K562 (cell line): Measurements from ENCODE around the gene PDCD5. TPM values are rescaled to one million over a fixed set of nuclear protein-coding genes. Genes with fewer than 3 reads are reported as not detected.

Source experiments
- ATAC-seq: fragments of 200-7000 bp; cut with Tn5 transposase; 3 replicates; pipeline ENCODE4 v1.9.1; 2020; ENCODE audit warnings: moderate library complexity
- BruUV-seq: library from RNA; stranded (reverse); fragments of 400-500 nt; replicated peaks from 2 replicates; lab custom pipeline; 2021; lab: Mats Ljungman, UMichigan
- CTCF ChIA-PET: fragments of 300-600 bp; formaldehyde crosslinking; extraction: SDS; loops from one replicate; lab custom pipeline; 2021; ENCODE audit warnings: low intra/inter-chr PET ratio; lab: Yijun Ruan, JAX
- POLR2A ChIA-PET: fragments of 300-600, 350-650 bp; sonication (Branson Sonifier 250); formaldehyde crosslinking; extraction: SDS; loops from one replicate; lab custom pipeline; 2021; ENCODE audit warnings: antibody characterized with exemption, inconsistent platforms; lab: Yijun Ruan, JAX
- DNase-seq, 4 experiments: peaks; one replicate each; pipeline versions ENCODE4 v3.0.0 to v3.0.0-alpha.2; 2011 to 2018; ENCODE audit warnings: low spot score in 3 of 4, mixed read lengths in 3 of 4; ENCODE audit errors: extremely low read depth in 1 of 4
- FAIRE-seq: peaks from 2 replicates; lab custom pipeline; 2011; peaks lifted over from hg19 to GRCh38; lab: Jason Lieb, UNC
- H2AFZ ChIP-seq: 2 replicates; pipeline ENCODE4 v1.6.0; 2011; ENCODE audit warnings: low read depth, low read length, control low read depth, inconsistent platforms
- H3K27ac ChIP-seq: fragments of 200-600 bp; 3 replicates; pipeline ENCODE4 v1.8.0; 2011; ENCODE audit warnings: low read depth, mild to moderate bottlenecking, control low read depth, inconsistent platforms, low read length, moderate library complexity, mixed read lengths; ENCODE audit errors: extremely low read depth
- H3K27me3 ChIP-seq, 2 experiments: fragments of 300-600 bp in 1 of 2; 2 replicates in 1 of 2; 3 replicates in 1 of 2; pipeline versions ENCODE4 v1.6.0 to v1.8.0; 2011; ENCODE audit warnings: inconsistent platforms in 2 of 2, low read length in 2 of 2, mild to moderate bottlenecking in 1 of 2, mixed read lengths in 1 of 2, moderate library complexity in 1 of 2; ENCODE audit not compliant: control insufficient read depth in 2 of 2, insufficient read depth in 2 of 2
- H3K36me3 ChIP-seq: fragments of 300-600 bp; 3 replicates; pipeline ENCODE4 v1.8.0; 2011; ENCODE audit warnings: mild to moderate bottlenecking, low read length, inconsistent platforms; ENCODE audit not compliant: control insufficient read depth, insufficient read depth
- H3K4me1 ChIP-seq, 2 experiments: fragments of 200-600 bp in 1 of 2; replicated peaks in 1 of 2; 2 replicates in 1 of 2; 3 replicates in 1 of 2; pipeline versions ENCODE4 v1.5.1 to v1.8.0; 2011; ENCODE audit warnings: inconsistent platforms in 2 of 2, low read length in 2 of 2, mild to moderate bottlenecking in 1 of 2, mixed read lengths in 1 of 2, moderate library complexity in 1 of 2; ENCODE audit not compliant: control insufficient read depth in 2 of 2, insufficient read depth in 2 of 2
- H3K4me2 ChIP-seq: 2 replicates; pipeline ENCODE4 v1.6.1; 2011; ENCODE audit warnings: low read length, control low read depth, inconsistent platforms, mixed read lengths; ENCODE audit not compliant: insufficient read depth
- H3K4me3 ChIP-seq: fragments of 200-600 bp; sonication (generic), shearing (Covaris generic); 2 replicates; pipeline ENCODE4 v1.5.1; 2016; ENCODE audit warnings: control low read depth, inconsistent platforms
- H3K79me2 ChIP-seq: fragments of 200-600 bp; 3 replicates; pipeline ENCODE4 v1.8.0; 2011; ENCODE audit warnings: low read length, inconsistent platforms; ENCODE audit not compliant: control insufficient read depth, insufficient read depth
- H3K9ac ChIP-seq, 2 experiments: 2 replicates each; pipeline versions ENCODE4 v1.6.0 to v1.6.1; 2011; ENCODE audit warnings: low read depth in 2 of 2, low read length in 2 of 2, control low read depth in 1 of 2, inconsistent platforms in 1 of 2, mild to moderate bottlenecking in 1 of 2, mixed read lengths in 1 of 2; ENCODE audit not compliant: insufficient read depth in 1 of 2
- H3K9me1 ChIP-seq: one replicate; pipeline ENCODE4 v1.6.0; 2011; ENCODE audit warnings: inconsistent platforms, mild to moderate bottlenecking, low read length, moderate library complexity; ENCODE audit not compliant: control insufficient read depth, insufficient read depth
- H3K9me3 ChIP-seq: replicated peaks from 2 replicates; pipeline ENCODE4 v1.5.1; 2011; ENCODE audit warnings: low read depth, low read length, inconsistent platforms; ENCODE audit not compliant: control insufficient read depth, insufficient read depth
- H4K20me1 ChIP-seq: replicated peaks from 2 replicates; pipeline ENCODE4 v1.6.1; 2011; ENCODE audit warnings: low read length, inconsistent platforms, mixed read lengths; ENCODE audit not compliant: control insufficient read depth, insufficient read depth
- ARID2 ChIP-seq: fragments of 450-650 bp; IDR thresholded peaks from 2 replicates; pipeline ENCODE4 v1.6.1; 2017; ENCODE audit warnings: antibody characterized with exemption, mild to moderate bottlenecking
- CTCF ChIP-seq, 3 experiments: IDR thresholded peaks in 2 of 3; conservative IDR thresholded peaks in 1 of 3; 2 replicates each; pipeline ENCODE4 v1.5.1; 2011 to 2012; ENCODE audit warnings: low read length in 3 of 3, mild to moderate bottlenecking in 3 of 3, control low read depth in 2 of 3, improper control_type of control experiment in 1 of 3, inconsistent platforms in 1 of 3, low read depth in 1 of 3, mixed read lengths in 1 of 3, moderate library complexity in 1 of 3; ENCODE audit not compliant: insufficient read depth in 2 of 3
- FUS ChIP-seq: fragments of 200-400 bp; formaldehyde crosslinking; optimal IDR thresholded peaks from 2 replicates; pipeline ENCODE3; 2017; ENCODE audit warnings: low read depth, low read length
- MTA1 ChIP-seq: fragments of 450-650 bp; IDR thresholded peaks from 2 replicates; pipeline ENCODE4 v1.6.1; 2017; ENCODE audit warnings: borderline replicate concordance
- PRPF4 ChIP-seq: fragments of 200-400 bp; formaldehyde crosslinking; IDR thresholded peaks from one replicate; pipeline ENCODE4 v1.6.1; 2017; ENCODE audit warnings: low read length, low read depth, mild to moderate bottlenecking; ENCODE audit not compliant: insufficient read depth, poor library complexity, severe bottlenecking
- SMC3 ChIP-seq: conservative IDR thresholded peaks from 2 replicates; pipeline ENCODE4 v1.6.1; 2011; ENCODE audit warnings: low read depth, low read length, improper control_type of control experiment; ENCODE audit not compliant: insufficient read depth
- STAG1 ChIP-seq: sonication (generic); formaldehyde crosslinking; IDR thresholded peaks from 2 replicates; pipeline ENCODE4 v1.5.0; 2020; ENCODE audit warnings: missing genetic modification reagents, borderline replicate concordance
- TBL1XR1 ChIP-seq, 2 experiments: IDR thresholded peaks; 2 replicates each; pipeline ENCODE4 v1.6.1; 2012; ENCODE audit warnings: improper control_type of control experiment in 2 of 2, low read length in 2 of 2, mild to moderate bottlenecking in 1 of 2
- U2AF1 ChIP-seq: fragments of 200-400 bp; formaldehyde crosslinking; optimal IDR thresholded peaks from 2 replicates; pipeline ENCODE3; 2017; ENCODE audit warnings: mild to moderate bottlenecking, low read depth, low read length, moderate library complexity
- ZNF212 ChIP-seq: fragments of 450-650 bp; formaldehyde crosslinking; IDR thresholded peaks from 2 replicates; pipeline ENCODE4 v1.4.0; 2020; ENCODE audit warnings: mild to moderate bottlenecking
- ZNF561 ChIP-seq: fragments of 450-650 bp; formaldehyde crosslinking; conservative IDR thresholded peaks from 2 replicates; pipeline ENCODE4 v1.4.0; 2020; ENCODE audit warnings: mild to moderate bottlenecking, moderate library complexity
- WGBS: fragments of 100-300 bp; shearing (Covaris generic); methylation state at CpG from one replicate; pipeline ENCODE4 v1.1.6; 2016; ENCODE audit warnings: low coverage, mixed read lengths; ENCODE audit not compliant: insufficient coverage; ENCODE audit errors: missing lambda C conversion rate; 5-methylcytosine and 5-hydroxymethylcytosine counted together
- in situ Hi-C: fragments of 300-500 bp; cut with MboI; formaldehyde crosslinking; loops from 4 replicates; pipeline ENCODE4 v1.15.0; 2018; ENCODE audit warnings: inconsistent platforms, mixed read lengths
- intact Hi-C: fragments of 100-400 bp; cut with micrococcal nuclease; formaldehyde crosslinking; loops from 2 replicates; pipeline ENCODE4 v1.14.2; 2022
- polyA plus RNA-seq, 8 experiments: library from polyadenylated mRNA; depleted of rRNA in 4 of 8; stranded (reverse) in 5 of 8; unstranded in 3 of 8; fragments of >200 nt; fragmentation: Nextera tagmentation in 2 of 8; fragmentation: Illumina TruSeq in 1 of 8; extraction: Ambion mirVana in 2 of 8; extraction: Trizol in 1 of 8; gene quantifications; 2 replicates each; pipeline versions ENCODE4 v1.2.1 to v1.2.3, GENCODE V29; 2011 to 2014; ENCODE audit warnings: inconsistent platforms in 1 of 8, missing spikeins in 1 of 8
- total RNA-seq, 7 experiments: library from RNA; depleted of rRNA in 6 of 7; stranded (reverse); fragments of >200 nt in 6 of 7; fragmentation: Illumina TruSeq in 2 of 7; extraction: Trizol in 2 of 7; gene quantifications; 2 replicates each; pipeline versions ENCODE4 v1.2.1 to v1.2.3, GENCODE V29; 2011 to 2021; ENCODE audit warnings: low replicate concordance in 1 of 7
- TF ChIP-seq, protein P1 (sequence below): fragments of 250-450 bp; sonication (Bioruptor Pico); IDR thresholded peaks from 2 replicates; pipeline ENCODE4 v1.5.0; 2021; ENCODE audit warnings: mild to moderate bottlenecking, borderline replicate concordance

Gene PDCD5
- total and polyA plus RNA-seq, 9 of the 15 experiments (the other 6 are each of a cell fraction or from before 2014, with no cell fraction given), result 122 to 322 (median 269) TPM

DNA sequence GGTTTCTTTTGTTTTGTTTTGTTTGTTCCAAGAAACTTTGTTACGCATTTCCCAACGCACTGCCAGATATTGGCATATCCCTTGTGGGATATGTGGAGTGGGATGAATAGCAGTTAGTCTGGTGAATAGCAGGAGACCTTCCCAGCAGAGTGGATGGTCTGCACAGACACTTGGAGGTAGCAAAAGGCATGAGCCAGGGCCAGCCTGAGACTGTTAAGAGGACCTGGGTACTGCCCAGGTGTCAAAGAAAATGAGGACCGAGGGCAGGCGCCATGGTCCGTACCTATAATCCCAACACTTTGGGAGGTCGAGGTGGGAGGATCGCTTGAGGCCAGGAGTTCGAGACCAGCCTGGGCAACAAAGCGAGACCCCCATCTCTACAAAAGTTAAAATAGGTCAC is 13.5 kb upstream of the PDCD5 start (continued):
- TF ChIP-seq, protein P1, sequence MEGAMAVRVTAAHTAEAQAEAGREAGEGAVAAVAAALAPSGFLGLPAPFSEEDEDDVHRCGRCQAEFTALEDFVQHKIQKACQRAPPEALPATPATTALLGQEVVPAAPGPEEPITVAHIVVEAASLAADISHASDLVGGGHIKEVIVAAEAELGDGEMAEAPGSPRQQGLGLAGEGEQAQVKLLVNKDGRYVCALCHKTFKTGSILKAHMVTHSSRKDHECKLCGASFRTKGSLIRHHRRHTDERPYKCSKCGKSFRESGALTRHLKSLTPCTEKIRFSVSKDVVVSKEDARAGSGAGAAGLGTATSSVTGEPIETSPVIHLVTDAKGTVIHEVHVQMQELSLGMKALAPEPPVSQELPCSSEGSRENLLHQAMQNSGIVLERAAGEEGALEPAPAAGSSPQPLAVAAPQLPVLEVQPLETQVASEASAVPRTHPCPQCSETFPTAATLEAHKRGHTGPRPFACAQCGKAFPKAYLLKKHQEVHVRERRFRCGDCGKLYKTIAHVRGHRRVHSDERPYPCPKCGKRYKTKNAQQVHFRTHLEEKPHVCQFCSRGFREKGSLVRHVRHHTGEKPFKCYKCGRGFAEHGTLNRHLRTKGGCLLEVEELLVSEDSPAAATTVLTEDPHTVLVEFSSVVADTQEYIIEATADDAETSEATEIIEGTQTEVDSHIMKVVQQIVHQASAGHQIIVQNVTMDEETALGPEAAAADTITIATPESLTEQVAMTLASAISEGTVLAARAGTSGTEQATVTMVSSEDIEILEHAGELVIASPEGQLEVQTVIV (CRISPR knock-in tag), result no peak
- no peak for TF ChIP-seq TBL1XR1 (IDR thresholded peaks at IDR 0.05; ENCODE audit: low read length in 2 of 2)
- no peak for TF ChIP-seq ZNF561 (CRISPR knock-in tag)

DNA sequence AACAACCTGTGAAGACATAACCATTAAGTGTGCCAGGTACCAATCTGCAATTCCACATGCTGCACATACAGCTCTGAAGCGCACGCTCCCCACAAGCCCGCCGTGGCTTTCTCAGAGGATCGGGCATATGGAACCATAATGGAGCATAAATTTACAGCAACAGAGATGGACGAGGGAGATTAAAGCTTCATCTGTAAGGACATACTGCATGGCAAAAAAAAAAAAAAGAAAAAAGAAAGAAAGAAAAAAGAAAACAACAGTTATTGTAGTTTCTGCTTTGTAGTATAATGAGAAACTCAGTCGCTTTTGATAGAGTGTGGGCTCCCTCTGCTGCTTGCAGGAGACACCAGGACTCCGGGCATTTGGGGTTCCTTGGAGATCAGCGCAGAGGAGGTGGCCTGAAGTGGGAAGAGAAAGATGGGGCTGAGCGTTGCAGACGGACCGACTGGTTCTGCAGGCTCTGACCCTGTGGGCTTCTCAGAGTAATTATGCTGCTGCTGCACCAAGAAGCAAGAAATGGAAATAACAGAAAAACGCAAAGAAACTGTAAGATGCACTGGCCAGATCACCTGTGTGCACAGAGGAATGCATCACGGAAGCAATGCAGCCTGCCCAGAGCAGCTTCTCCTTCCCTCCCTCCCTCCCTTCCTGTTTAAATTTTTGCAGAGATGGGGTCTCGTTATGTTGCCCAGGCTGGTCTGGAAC is 10.8 kb upstream of the PDCD5 start:
- ChIA-PET POLR2A (interaction anchor here (0.6 to 1.3 kb wide), 3 partner anchors 10 to 1435 kb away, joined by 3 read pairs; no protein-coding TSS in a partner anchor), CTCF (interaction anchor here (0.8 to 3.1 kb wide), 6 partner anchors 228 to 894 kb away, joined by 3 to 24 read pairs (median 6); no protein-coding TSS in a partner anchor)
- in situ Hi-C loops (no loop called here), intact Hi-C loops (loop anchor here (1.0 kb wide), 3 partner anchors 230 to 283 kb away; no protein-coding TSS in a partner anchor)
- H3K9ac ChIP-seq, result no peak overlapping the region
- FAIRE-seq (peak; percentile 56), DNase-seq (peak; percentile 34 to 75 (median 41)), ATAC-seq (peak; percentile 98)
- WGBS, result 25% methylated on average over 15 of the region's 15 CpGs
- H3K4me1 ChIP-seq, result no peaks in the 10 kb centered on the region; a peak in 1 of 5 replicates
- H3K79me2 ChIP-seq, result no peaks in the 10 kb centered on the region
- H4K20me1 ChIP-seq, result 0 out of 2 replicates have a peak, but pooled peaks cover 6% of the 10 kb centered on the region
- H3K27ac ChIP-seq, result no peak overlapping the region
- peaks cover 24 to 28% of the 10 kb centered on the region in 2 experiments for H3K27me3 ChIP-seq
- H2AFZ ChIP-seq, result no peak overlapping the region
- no peaks in the 10 kb centered on the region for H3K9me3 ChIP-seq
- no peak overlapping the region for H3K4me2 ChIP-seq
- no peak overlapping the region for H3K4me3 ChIP-seq
- BruUV-seq, result no TSS peak
- no peaks in the 10 kb centered on the region for H3K9me1 ChIP-seq
- no peaks in the 10 kb centered on the region for H3K36me3 ChIP-seq
- peak; percentile 94 for TF ChIP-seq SMC3
- peak; percentile 96 for TF ChIP-seq ARID2
- TF ChIP-seq STAG1, result peak; percentile 80; the same call in 1 of the 2 replicates
- TF ChIP-seq PRPF4, result no peak
- no peak for TF ChIP-seq ZNF212
- TF ChIP-seq FUS, result no peak
- TF ChIP-seq U2AF1, result no peak
- peak; percentile 79 to 94 (median 85) for TF ChIP-seq CTCF (IDR thresholded peaks at IDR 0.05 in 2 of 3, conservative IDR thresholded peaks at IDR 0.05 in 1 of 3; ENCODE audit: insufficient read depth in 2 of 3, low read depth in 1 of 3, low read length in 3 of 3)
- TF ChIP-seq MTA1, result 0 out of 2 replicates have a peak, but pooled peaks have one; percentile 27
